Measurements from ENCODE around the gene RALBP1.

The RALBP1 gene

GRCh38 chr18:9508446-9509025 lies 33.2 kb downstream of the RALBP1 start:
- no peak for DNase-seq (ENCODE audit: low read depth)

GRCh38 chr18:9513971-9514512 lies 38.7 kb downstream of the RALBP1 start:
- DNase-seq (ENCODE audit: low read depth), result peak; percentile 25

- no peak for DNase-seq (ENCODE audit: low read depth)
Observed at GRCh38 chr18:9516437-9517064, 41.2 kb downstream of the RALBP1 start.

DNA sequence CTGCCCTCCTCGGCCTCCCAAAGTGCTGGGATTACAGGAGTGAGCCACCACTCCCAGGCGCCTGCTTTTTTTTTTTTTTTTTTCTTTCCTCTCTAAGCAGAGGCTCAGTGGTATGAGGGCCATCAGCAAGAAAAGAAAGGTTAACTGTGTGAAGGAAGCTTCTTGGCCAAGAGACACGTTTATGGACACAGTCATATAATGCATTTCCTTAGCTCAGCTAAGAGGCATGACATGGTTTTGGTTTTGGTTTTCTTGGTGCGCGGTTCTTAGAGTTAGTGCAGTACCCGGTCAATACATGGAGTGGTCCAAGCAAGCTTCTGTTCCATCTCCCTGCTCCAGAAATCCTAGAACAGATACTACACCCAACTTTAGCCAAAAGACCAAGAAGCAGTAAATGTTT lies 42.6 kb downstream of the RALBP1 start:
- no peak for DNase-seq (ENCODE audit: low read depth)

- no peak for DNase-seq (ENCODE audit: low read depth)
Observed at GRCh38 chr18:9519399-9519798, 44.1 kb downstream of the RALBP1 start.

DNA sequence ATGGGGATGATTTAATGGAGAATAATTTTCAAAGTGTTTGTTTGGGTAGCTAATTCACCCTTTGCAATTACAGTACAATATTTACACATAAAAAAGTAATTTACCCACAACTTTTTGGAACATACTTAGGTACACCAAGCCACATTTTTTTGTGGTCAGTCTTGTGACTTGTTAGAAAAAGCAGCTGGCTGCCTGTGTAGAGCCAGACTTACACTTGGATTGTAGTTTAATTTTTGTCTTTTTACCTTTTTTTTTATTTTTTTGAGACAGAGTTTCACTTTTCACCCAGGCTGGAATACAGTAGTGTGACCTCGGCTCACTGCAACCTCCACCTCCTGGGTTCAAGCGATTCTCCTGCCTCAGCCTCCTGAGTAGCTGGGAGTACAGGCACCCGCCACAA lies 45.4 kb downstream of the RALBP1 start:
- DNase-seq (ENCODE audit: low read depth), result no peak

DNA sequence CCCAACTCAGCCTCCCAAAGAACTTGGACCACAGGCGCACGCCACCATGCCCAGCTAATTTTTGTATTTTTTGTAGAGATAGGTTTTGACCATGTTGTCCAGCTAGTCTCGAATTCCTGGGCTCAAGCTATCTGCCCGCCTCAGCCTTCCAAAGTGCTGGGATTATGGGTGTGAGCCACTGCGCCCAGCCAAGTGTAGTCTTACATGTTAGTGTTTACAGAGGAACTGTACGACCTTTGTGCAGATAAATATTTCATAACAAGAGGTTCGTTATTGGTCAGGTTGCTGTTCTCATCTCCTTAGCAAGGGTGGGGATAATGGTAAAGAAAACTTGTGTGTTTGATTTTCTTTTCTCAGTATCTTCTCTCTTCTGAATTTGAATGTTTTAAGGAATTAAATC lies 46.5 kb downstream of the RALBP1 start:
- no peak for DNase-seq (ENCODE audit: low read depth)

DNA sequence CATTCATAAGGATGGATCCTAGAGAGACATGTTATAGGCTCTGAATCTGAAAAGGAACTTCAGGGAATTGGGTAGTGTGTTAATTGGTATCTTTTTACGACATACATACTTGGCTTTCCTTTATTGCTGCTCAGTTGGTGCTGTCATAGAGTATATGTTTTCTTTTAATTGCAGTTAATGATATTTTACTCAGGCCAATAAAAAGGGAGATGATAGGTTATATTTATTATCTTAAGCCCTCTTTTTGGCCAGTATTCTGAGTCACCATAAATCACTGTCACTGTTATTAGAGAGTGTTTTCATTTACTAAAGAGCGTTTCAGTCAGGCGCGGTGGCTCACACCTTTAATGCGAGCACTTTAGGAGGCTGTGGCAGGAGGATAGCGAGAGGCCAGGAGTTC lies 47.6 kb downstream of the RALBP1 start:
- no peak for DNase-seq (ENCODE audit: low read depth)

DNA sequence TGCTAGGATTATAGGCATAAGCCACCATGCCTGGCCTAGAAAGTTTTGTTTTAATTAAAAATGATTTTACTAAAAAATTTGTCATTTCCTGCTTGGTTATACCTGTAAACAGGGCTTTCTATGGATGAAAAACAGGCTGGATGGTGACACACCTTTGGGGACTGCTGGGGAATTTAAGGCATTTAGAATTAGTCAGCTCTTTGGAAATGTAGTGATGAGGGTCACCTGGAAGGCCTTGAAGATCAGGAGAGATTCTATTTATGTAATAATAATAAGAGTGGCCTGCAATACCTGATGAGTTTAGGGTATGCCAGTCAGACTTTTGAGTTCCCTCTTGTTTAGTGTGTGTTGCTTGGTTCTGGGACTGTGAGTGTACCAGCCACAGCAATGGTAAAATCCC lies 51.1 kb downstream of the RALBP1 start:
- DNase-seq (ENCODE audit: low read depth), result no peak

- no peak for DNase-seq (ENCODE audit: low read depth)
Observed at GRCh38 chr18:9530226-9531009, 55.1 kb downstream of the RALBP1 start.

DNA sequence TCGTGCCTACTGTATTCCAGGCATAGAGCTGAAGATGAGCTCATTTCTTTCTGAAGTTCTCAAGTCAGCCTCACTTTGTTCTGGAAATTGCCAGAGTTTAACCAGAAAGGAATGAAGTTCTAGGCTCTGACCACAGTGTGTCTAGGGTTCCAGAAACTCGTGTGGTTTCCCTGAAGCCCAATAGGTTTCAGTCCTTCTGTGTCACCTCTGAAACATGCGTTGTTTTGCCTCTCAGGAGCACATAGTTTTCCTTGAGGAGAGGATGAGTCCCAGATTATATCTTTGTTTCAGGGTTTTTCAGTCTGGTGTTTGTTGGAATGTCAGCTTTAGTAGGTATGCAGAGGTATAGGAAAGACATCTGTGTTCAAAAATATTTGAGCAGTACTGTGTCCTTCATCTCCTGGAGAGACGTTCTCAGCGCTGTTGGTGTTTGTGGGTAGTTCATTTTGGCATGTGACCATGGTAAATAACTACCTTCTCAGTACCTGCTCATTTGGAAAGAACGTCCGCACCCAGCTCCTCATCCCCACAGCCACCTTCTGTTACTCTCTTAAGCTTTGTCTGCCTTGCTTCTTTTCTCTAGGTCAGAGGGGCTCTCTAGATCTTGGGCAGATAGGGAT lies 56.6 kb downstream of the RALBP1 start:
- no peak for DNase-seq (ENCODE audit: low read depth)

- DNase-seq (ENCODE audit: low read depth), result no peak
Observed at GRCh38 chr18:9534844-9535243, 59.5 kb downstream of the RALBP1 start.

GRCh38 chr18:9535430-9535991 lies 60.2 kb downstream of the RALBP1 start:
- peak; percentile 84 for DNase-seq (ENCODE audit: low read depth)

DNA sequence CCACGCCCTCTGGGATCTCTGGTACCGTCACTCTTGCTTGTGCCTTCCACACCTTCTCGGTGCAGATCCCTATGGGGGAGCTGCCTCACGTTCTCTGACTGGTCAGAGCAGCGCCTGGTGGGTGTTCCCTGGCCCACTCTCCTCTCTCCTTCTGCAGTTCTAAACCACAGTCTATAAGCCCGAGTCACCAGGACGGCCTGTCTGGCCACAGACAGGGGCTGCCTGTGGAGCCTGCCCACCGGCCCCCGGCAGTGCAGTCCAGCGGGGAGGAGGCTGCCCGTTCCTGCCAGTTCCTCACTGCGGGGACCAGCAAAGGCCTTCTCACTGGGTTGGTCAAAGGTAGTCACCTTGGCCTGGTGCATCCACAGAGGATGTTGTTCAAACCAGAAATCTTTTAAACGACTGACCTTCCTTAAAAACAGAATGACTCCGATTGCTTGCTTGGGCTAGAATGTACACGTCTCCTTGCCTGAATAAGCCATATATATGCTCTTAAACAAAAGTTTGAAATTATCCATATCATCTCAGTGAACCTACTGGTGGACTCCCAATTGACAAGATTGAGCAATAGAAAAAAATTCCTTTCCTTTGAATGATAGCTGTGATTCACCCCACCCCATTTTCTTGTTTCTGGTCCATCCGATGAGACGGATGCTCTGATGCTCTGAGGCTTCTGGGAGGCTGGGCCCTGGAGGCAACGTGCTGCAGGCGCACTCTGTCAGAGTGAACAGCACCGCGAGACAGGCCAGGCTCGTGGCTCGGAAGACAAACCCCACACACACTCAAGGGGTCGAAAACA lies 61.2 kb downstream of the RALBP1 start:
- no peak for DNase-seq (ENCODE audit: low read depth)

DNA sequence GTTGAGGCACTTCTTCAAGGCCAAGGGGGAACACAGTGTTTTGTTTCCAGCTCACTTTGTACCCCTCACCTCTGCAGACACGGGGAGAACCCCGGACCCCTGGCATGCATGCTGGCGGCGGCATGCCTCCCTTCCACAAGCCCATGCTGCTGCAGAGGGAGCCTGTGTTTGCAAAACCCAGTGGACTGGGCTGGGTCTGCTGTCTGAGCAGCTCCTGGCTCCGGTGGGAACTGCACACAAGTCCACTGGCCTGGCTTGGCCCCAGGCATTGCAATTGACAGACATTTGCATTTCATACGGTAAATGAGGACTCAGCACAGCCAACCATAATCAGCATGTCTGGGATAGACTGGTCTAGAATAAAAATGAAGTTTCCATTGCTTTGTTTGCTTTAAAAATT lies 62.4 kb downstream of the RALBP1 start:
- no peak for DNase-seq (ENCODE audit: low read depth)

- peak; percentile 29 for DNase-seq (ENCODE audit: low read depth)
Observed at GRCh38 chr18:9539283-9539682, 64.0 kb downstream of the RALBP1 start.

DNA sequence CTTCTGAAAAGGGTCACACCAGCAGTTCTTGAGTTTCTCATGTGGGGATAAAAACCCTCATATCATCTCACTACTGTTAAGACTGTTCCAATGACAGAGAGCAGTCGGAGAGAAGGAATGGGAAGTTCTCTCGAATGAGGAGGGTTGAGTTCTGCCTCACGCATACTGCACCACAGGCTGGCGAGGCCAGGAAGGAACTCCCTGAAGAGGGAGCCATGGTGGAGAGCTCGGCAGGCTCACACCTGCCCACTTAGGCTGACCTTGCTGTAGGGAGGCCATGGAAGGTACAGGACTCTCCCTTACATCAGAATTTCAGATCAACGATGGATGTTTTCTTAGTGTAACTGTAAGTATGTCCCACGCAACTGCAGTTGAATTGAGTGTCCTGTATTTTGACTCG lies 64.6 kb downstream of the RALBP1 start:
- no peak for DNase-seq (ENCODE audit: low read depth)

GRCh38 chr18:9542924-9543323 lies 67.6 kb downstream of the RALBP1 start:
- DNase-seq (ENCODE audit: low read depth), result no peak

DNA sequence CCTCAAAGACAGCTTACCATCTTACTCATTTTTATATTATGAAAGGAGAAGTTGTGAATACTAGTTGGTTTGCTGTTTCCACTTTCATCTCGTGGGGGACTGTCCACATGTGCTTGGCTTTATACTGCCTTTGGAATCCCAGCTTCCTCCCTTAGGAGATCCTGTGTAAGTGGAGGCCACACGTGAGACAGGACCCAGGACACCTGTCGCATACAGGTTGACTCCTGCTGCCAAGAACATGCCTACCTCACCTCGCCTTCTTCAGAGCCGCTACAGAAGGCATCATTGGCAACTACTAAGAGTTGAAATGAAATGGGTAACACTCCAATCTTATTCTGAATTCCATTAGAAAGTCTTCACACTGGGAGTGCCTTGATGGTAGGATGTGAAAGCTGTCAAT lies 69.7 kb downstream of the RALBP1 start:
- DNase-seq (ENCODE audit: low read depth), result no peak

DNA sequence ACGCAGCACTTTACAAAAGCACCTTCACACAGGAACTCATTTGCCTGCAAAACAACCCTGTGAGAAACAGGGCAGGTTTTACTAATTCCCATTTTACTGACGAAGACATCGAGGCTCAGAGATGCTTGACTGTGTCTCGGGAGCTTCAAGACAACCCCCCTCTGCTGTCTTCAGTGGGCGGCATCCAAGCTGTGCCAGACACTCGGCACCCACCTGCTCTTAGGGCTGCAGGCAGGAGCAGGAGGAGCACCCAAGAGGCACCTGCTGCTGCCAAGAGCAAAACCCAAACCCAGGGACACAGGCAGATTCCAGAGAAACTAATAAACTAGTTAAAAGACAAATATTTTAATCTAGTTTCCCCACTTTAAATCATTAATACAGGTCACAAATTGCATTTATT lies 71.2 kb downstream of the RALBP1 start:
- no peak for DNase-seq (ENCODE audit: low read depth)

GRCh38 chr18:9547782-9548181 lies 72.5 kb downstream of the RALBP1 start:
- DNase-seq (ENCODE audit: low read depth), result no peak

GRCh38 chr18:9549405-9549804 lies 74.1 kb downstream of the RALBP1 start:
- DNase-seq (ENCODE audit: low read depth), result no peak
